GM10248 (cell line): ENCODE data around the gene GLRX5.

Experiments used
- CTCF ChIA-PET: fragments of 300-600 bp; sonication (Branson Sonifier 250); formaldehyde crosslinking; extraction: SDS; loops from one replicate; lab custom pipeline; 2021; ENCODE audit warnings: antibody characterized with exemption; lab: Yijun Ruan, JAX
- POLR2A ChIA-PET: fragments of 350-650 bp; sonication (Branson Sonifier 250); formaldehyde crosslinking; extraction: SDS; loops from one replicate; lab custom pipeline; 2020; ENCODE audit warnings: antibody characterized with exemption; lab: Yijun Ruan, JAX
- DNase-seq: peaks from one replicate; pipeline ENCODE4 v3.0.0; 2012; ENCODE audit errors: extremely low spot score
- TF ChIP-seq, protein P1 (sequence below): IDR thresholded peaks from 2 replicates; pipeline ENCODE4 v1.5.1; 2012; ENCODE audit warnings: mild to moderate bottlenecking, low read depth; ENCODE audit errors: extremely low read depth, missing control alignments, control extremely low read depth

GLRX5 gene

GRCh38 chr14:95526483-95527386 lies 8.1 kb upstream of the GLRX5 start:
- POLR2A ChIA-PET: no interaction called here

DNA sequence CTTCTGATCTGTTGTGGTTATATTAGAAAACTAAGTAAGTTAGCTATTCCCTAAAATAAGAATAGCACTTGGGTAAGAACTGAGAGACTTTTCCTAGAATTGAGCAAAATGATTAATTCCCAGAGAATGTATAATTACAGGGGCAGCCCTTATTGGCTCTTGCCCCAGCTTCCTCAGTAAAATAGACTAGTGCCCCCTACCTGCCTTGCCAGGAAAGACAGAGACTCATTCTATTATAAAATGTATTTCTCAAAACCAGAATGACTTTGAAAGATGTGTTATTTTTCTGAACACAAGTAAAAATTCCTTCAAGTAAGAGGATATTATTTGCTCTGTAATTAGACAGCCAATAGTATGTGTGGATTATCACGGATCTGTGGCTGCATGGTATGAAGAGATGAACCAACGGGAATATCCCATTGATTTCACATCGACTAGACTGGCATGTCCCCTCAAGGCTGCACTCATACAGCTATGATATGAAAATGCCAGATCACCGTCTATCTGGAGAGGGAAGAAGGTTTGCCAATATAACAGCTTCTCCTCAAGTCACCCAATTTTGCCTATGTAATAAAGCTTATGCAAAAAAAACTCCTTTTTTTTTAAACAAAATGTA lies 7.4 kb upstream of the GLRX5 start:
- CTCF ChIA-PET: interaction anchor here (0.7 to 8.2 kb wide), 36 partner anchors 11 to 651 kb away, joined by 3 to 152 read pairs (median 5); partner anchors contain the start of gene SYNE3
- POLR2A ChIA-PET: no interaction called here
- TF ChIP-seq, protein P1, sequence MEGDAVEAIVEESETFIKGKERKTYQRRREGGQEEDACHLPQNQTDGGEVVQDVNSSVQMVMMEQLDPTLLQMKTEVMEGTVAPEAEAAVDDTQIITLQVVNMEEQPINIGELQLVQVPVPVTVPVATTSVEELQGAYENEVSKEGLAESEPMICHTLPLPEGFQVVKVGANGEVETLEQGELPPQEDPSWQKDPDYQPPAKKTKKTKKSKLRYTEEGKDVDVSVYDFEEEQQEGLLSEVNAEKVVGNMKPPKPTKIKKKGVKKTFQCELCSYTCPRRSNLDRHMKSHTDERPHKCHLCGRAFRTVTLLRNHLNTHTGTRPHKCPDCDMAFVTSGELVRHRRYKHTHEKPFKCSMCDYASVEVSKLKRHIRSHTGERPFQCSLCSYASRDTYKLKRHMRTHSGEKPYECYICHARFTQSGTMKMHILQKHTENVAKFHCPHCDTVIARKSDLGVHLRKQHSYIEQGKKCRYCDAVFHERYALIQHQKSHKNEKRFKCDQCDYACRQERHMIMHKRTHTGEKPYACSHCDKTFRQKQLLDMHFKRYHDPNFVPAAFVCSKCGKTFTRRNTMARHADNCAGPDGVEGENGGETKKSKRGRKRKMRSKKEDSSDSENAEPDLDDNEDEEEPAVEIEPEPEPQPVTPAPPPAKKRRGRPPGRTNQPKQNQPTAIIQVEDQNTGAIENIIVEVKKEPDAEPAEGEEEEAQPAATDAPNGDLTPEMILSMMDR: peak; percentile 54
- DNase-seq: peak; percentile 42

More at GRCh38 chr14:95526483-95527386, 8.1 kb upstream of the GLRX5 start:
- CTCF ChIA-PET: interaction anchor here (0.8 to 8.2 kb wide), 35 partner anchors 11 to 651 kb away, joined by 3 to 152 read pairs (median 5); partner anchors contain the start of gene SYNE3
- no peak for DNase-seq
- TF ChIP-seq, protein P1: no peak

- ChIA-PET CTCF (interaction anchor here (1.2 to 8.2 kb wide), 6 partner anchors 13 to 102 kb away, joined by 3 to 152 read pairs (median 7); partner anchors contain the start of gene SYNE3), POLR2A (no interaction called here)
- DNase-seq: no peak
- TF ChIP-seq, protein P1: no peak
Measured at GRCh38 chr14:95529216-95529615, 5.6 kb upstream of the GLRX5 start.

DNA sequence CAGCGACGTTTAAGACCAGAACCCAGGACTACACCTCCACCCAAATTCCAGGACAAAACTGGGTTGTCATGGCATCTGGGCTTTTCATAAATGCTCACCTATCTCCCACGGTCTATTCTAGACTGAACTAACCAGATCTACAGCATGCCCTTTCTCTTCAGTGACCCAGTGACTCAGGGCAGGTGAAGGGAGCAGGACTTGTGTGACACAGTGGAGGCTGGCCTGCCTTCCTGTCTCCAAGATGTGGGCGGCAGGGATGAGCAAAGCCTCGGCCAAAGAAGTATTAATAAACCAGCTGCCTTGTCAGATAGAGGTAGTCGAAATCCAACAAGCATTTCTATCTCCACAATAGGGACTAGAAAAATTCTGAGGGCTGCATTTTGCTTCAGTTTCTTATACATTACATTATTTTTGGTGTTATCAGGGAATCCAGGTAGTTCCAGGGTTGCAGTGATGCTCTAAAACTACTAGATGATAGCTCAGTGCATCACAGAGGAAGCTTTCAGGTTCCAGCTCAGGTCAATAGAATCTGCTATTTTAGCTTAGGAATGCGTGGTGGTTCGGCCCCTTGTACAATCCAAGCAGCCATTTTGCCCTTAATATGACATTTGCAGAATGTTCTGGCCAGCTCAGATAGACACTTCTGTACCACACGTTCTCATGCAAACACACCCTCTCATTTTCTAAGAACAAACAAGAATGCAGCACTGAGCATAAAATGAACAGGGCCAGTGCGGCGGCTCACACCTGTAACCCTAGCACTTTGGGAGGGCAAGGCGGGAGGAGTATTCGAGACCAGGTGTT lies 4.2 kb upstream of the GLRX5 start:
- ChIA-PET CTCF (interaction anchor here (0.8 to 2.1 kb wide), 4 partner anchors 12 to 88 kb away, joined by 3 to 13 read pairs (median 4); no protein-coding TSS in a partner anchor), POLR2A (no interaction called here)
- DNase-seq: no peak
- TF ChIP-seq, protein P1: no peak

DNA sequence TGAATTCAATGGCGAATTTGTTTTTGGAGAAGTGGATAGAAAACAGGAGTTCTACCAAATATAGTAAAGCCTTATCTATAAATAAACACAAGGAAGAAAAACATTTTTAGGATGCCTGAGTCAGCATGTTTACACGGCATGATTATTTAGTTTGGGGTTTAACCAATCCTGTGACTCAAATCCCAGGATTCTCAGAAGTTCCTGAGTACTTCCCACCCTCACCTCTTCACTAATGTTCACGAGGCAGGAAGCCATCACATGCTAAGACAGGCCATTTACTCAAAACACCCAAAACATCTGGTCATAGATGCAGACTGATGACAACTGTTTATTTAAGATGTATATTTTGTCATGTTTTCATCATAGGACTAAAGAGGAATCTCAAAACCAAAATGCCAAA lies 3.4 kb upstream of the GLRX5 start:
- TF ChIP-seq, protein P1: no peak
- ChIA-PET CTCF (interaction anchor here (1.0 to 1.7 kb wide), 2 partner anchors 16 to 88 kb away, joined by 3 to 13 read pairs; no protein-coding TSS in a partner anchor), POLR2A (no interaction called here)
- no peak for DNase-seq
